ENCODE data around the gene PHAF1. TPM values are rescaled to one million over a fixed set of nuclear protein-coding genes. Genes with fewer than 3 reads are reported as not detected.
A peak's percentile ranks its signal among the peaks of the same experiment; 100 is the strongest.

PHAF1 gene
- total and polyA plus RNA-seq, 12 donors: 9.0 to 27.4 (median 14.0) TPM

- Histone ChIP-seq H3K4me3 (no peak overlapping the region), H3K27me3 (no peaks in the 10 kb centered on the region), H3K36me3 (replicated peaks in 1 of 2) (no peaks in the 10 kb centered on the region), H3K27ac (no peak overlapping the region), H3K9me3 (replicated peaks in 1 of 3) (no peaks in the 10 kb centered on the region), H3K4me1 (replicated peaks in 1 of 2) (peaks cover 9 to 28% of the 10 kb centered on the region in 2 donors)
- TF ChIP-seq POLR2A (IDR thresholded peaks at IDR 0.05) (no peak), CTCF (IDR thresholded peaks at IDR 0.05) (no peak)
- intact Hi-C loops (cut with DNase I): loop anchor here (5.0 to 10.0 kb wide), 4 partner anchors 49 to 179 kb away; partner anchors contain the start of gene PHAF1 (in 1 of the 2)
- peak in 2 of 7 donors; percentile 7 to 26 for DNase-seq
- 62 to 77% (median 71%) methylated on average over 13 to 15 of the region's 15 CpGs for WGBS, 4 donors
Observed at GRCh38 chr16:67156143-67156844, 46.6 kb downstream of the PHAF1 start.

GRCh38 chr16:67157106-67157748 is 47.5 kb downstream of the PHAF1 start:
- no peak overlapping the region for H3K4me3 ChIP-seq
- peak in 1 of 7 donors; percentile 5 for DNase-seq
- TF ChIP-seq CTCF (IDR thresholded peaks at IDR 0.05) (no peak), POLR2A (IDR thresholded peaks at IDR 0.05) (no peak)
- intact Hi-C loops (cut with DNase I): loop anchor here (5.0 to 10.0 kb wide), 4 partner anchors 50 to 180 kb away; partner anchors contain the start of gene PHAF1 (in 1 of the 2)
- no peaks in the 10 kb centered on the region for H3K27me3 ChIP-seq
- no peak overlapping the region for H3K27ac ChIP-seq
- no peaks in the 10 kb centered on the region for H3K9me3 ChIP-seq (replicated peaks in 1 of 3)
- H3K4me1 ChIP-seq (replicated peaks in 1 of 2): peaks cover 17 to 35% of the 10 kb centered on the region in 2 donors
- 75 to 81% (median 77%) methylated on average over 7 of the region's 7 CpGs for WGBS, 4 donors
- no peaks in the 10 kb centered on the region for H3K36me3 ChIP-seq (replicated peaks in 1 of 2)

GRCh38 chr16:67157892-67158635 is 48.3 kb downstream of the PHAF1 start:
- 71 to 80% (median 75%) methylated on average over 7 of the region's 7 CpGs for WGBS, 4 donors
- H3K27ac ChIP-seq: no peak overlapping the region
- peak in 2 of 7 donors; percentile 18 to 51 for DNase-seq
- H3K4me3 ChIP-seq: no peak overlapping the region
- H3K27me3 ChIP-seq: no peaks in the 10 kb centered on the region
- TF ChIP-seq POLR2A (IDR thresholded peaks at IDR 0.05) (no peak), CTCF (IDR thresholded peaks at IDR 0.05) (no peak)
- H3K9me3 ChIP-seq (replicated peaks in 1 of 3): no peaks in the 10 kb centered on the region
- H3K4me1 ChIP-seq (replicated peaks in 1 of 2): peaks cover 20 to 41% of the 10 kb centered on the region in 2 donors
- intact Hi-C loops (cut with DNase I): loop anchor here (5.0 to 10.0 kb wide), 4 partner anchors 51 to 181 kb away; partner anchors contain the start of gene PHAF1 (in 1 of the 2)
- H3K36me3 ChIP-seq (replicated peaks in 1 of 2): no peaks in the 10 kb centered on the region

Measured in adrenal gland (tissue), 12 donors.